Vagina (tissue), 2 donors: ENCODE data around the gene TNNT3. TPM values are rescaled to one million over a fixed set of nuclear protein-coding genes. Genes with fewer than 3 reads are reported as not detected.
A peak's percentile ranks its signal among the peaks of the same experiment; 100 is the strongest.

Source experiments
- DNase-seq, 2 donors: peaks; one replicate each; pipeline ENCODE4 v3.0.0-alpha.2; 2017; ENCODE audit errors: extremely low spot score in 2 of 2
- H3K27ac ChIP-seq: fragments of 200-600 bp; sonication (generic); one replicate; pipeline ENCODE4 v1.5.1; 2019
- H3K27me3 ChIP-seq: fragments of 200-600 bp; sonication (generic); one replicate; pipeline ENCODE4 v1.5.1; 2019
- H3K36me3 ChIP-seq, 2 donors: fragments of 200-600 bp; sonication (generic); one replicate each; pipeline ENCODE4 v1.5.1; 2017 to 2019
- H3K4me1 ChIP-seq: fragments of 200-600 bp; sonication (generic); one replicate; pipeline ENCODE4 v1.5.1; 2019
- H3K4me3 ChIP-seq, 2 donors: fragments of 200-600 bp; sonication (generic); 1 replicate in 1 of 2; 2 replicates in 1 of 2; pipeline ENCODE4 v1.5.1; 2016 to 2019
- H3K9me3 ChIP-seq: fragments of 200-600 bp; sonication (generic); one replicate; pipeline ENCODE4 v1.5.1; 2019
- POLR2A ChIP-seq, 2 donors: fragments of 450-650 bp; IDR thresholded peaks; one replicate each; pipeline ENCODE4 v1.6.1; 2017; ENCODE audit warnings: antibody characterized with exemption in 2 of 2, mild to moderate bottlenecking in 2 of 2, moderate library complexity in 2 of 2
- POLR2AphosphoS5 ChIP-seq, 2 donors: sonication (generic); formaldehyde crosslinking; IDR thresholded peaks; one replicate each; pipeline ENCODE4 v1.9.0; 2017; ENCODE audit warnings: antibody characterized with exemption in 2 of 2, mild to moderate bottlenecking in 2 of 2, low read depth in 1 of 2; ENCODE audit not compliant: insufficient read depth in 1 of 2
- intact Hi-C: fragments of 100-400 bp; cut with DNase I; formaldehyde crosslinking; loops from one replicate; pipeline ENCODE4 v1.15.1; 2023
- total RNA-seq: library from RNA; depleted of rRNA; stranded (reverse); fragments of >200 nt; gene quantifications from one replicate; pipeline ENCODE4 v1.2.3, GENCODE V29; 2016
- TF ChIP-seq, protein P1 (sequence below), 3 experiments: fragments of 450-650 bp in 2 of 3; fragments of 200-600 bp in 1 of 3; sonication (generic) in 1 of 3; IDR thresholded peaks; one replicate each; pipeline ENCODE4 v1.5.1; 2017 to 2019; ENCODE audit warnings: antibody characterized with exemption in 3 of 3, mild to moderate bottlenecking in 2 of 3, moderate library complexity in 2 of 3

Gene TNNT3
- total RNA-seq, 1 donor from 2014 or later, result 20.4 TPM

DNA sequence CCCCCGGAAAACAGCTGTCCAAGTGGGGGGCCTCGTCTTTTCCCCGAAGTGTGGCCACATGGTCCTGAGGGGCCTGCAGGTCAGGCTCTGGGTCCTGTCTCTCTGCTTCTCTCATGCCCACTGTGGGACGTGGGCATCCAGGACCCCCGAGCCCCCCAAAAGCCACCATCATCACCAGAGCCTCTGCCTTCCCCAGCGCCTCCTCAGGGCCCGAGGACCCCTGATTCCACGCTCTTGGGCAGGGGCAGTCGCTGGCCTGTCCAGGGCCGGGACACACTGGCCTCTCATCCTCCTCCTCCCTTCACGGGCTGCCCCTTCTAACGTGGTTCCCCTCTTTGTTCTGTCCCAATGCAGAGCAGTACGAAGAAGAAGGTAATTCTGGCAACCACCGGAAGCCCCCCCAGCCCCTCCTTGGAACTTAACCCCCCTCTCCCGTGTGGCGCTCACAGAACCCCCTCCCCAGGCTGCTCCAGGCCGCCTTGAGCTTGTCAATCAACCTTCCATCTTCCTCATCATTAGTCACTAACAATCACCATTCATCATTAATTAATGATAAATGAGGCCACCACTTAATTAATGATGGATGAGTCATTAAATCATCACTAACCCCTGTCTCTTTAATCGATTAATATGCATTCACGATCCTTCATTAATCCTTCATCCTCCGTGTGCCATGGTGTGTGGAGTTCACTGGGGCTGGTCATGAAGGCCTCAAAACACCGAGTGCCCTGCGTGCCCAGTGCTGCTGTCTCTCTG, 3.9 kb downstream of the TNNT3 start:
- TF ChIP-seq, protein P1, sequence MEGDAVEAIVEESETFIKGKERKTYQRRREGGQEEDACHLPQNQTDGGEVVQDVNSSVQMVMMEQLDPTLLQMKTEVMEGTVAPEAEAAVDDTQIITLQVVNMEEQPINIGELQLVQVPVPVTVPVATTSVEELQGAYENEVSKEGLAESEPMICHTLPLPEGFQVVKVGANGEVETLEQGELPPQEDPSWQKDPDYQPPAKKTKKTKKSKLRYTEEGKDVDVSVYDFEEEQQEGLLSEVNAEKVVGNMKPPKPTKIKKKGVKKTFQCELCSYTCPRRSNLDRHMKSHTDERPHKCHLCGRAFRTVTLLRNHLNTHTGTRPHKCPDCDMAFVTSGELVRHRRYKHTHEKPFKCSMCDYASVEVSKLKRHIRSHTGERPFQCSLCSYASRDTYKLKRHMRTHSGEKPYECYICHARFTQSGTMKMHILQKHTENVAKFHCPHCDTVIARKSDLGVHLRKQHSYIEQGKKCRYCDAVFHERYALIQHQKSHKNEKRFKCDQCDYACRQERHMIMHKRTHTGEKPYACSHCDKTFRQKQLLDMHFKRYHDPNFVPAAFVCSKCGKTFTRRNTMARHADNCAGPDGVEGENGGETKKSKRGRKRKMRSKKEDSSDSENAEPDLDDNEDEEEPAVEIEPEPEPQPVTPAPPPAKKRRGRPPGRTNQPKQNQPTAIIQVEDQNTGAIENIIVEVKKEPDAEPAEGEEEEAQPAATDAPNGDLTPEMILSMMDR (IDR thresholded peaks at IDR 0.05), result no peak
- TF ChIP-seq POLR2AphosphoS5 (IDR thresholded peaks at IDR 0.05; ENCODE audit: insufficient read depth in 1 of 2, low read depth in 1 of 2), result no peak
- no peak for TF ChIP-seq POLR2A (IDR thresholded peaks at IDR 0.05)

DNA sequence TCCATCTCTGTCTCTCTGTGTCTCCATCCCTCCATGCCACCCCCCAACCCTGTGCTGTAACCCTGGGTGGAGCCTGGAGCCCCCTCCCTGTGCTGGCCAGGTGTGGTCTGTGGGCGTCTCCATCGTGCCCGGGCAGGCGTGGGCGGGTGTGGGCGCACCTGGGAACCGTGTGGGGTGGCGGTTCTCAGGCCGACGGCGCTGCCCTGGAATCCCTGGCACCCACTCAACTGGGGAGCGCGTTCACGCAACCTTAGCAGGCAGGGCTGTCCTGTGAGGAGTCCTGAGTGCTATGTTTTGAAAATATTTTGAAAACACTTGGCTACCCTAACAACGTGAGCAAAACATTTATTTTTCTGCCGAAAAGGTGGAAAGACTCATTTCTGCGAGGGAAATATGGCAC, 4.7 kb downstream of the TNNT3 start:
- H3K9me3 ChIP-seq, result no peaks in the 10 kb centered on the region
- DNase-seq, result no peak
- TF ChIP-seq, protein P1 (IDR thresholded peaks at IDR 0.05), result no peak
- TF ChIP-seq POLR2AphosphoS5 (IDR thresholded peaks at IDR 0.05; ENCODE audit: insufficient read depth in 1 of 2, low read depth in 1 of 2), result peak in 1 of 2 donors; percentile 32
- no peaks in the 10 kb centered on the region for H3K27me3 ChIP-seq
- H3K36me3 ChIP-seq, result no peaks in the 10 kb centered on the region
- peak overlapping the region; percentile 35 for H3K27ac ChIP-seq
- peaks cover 64% of the 10 kb centered on the region for H3K4me1 ChIP-seq
- no peak overlapping the region for H3K4me3 ChIP-seq
- intact Hi-C loops, result no loop called here

More for the DNA sequence above, 3.9 kb downstream of the TNNT3 start:
- Histone ChIP-seq H3K36me3 (no peaks in the 10 kb centered on the region), H3K4me3 (no peak overlapping the region), H3K27ac (peak overlapping the region; percentile 35), H3K27me3 (no peaks in the 10 kb centered on the region), H3K4me1 (peaks cover 62% of the 10 kb centered on the region), H3K9me3 (no peaks in the 10 kb centered on the region)
- intact Hi-C loops, result no loop called here
- no peak for DNase-seq

DNA sequence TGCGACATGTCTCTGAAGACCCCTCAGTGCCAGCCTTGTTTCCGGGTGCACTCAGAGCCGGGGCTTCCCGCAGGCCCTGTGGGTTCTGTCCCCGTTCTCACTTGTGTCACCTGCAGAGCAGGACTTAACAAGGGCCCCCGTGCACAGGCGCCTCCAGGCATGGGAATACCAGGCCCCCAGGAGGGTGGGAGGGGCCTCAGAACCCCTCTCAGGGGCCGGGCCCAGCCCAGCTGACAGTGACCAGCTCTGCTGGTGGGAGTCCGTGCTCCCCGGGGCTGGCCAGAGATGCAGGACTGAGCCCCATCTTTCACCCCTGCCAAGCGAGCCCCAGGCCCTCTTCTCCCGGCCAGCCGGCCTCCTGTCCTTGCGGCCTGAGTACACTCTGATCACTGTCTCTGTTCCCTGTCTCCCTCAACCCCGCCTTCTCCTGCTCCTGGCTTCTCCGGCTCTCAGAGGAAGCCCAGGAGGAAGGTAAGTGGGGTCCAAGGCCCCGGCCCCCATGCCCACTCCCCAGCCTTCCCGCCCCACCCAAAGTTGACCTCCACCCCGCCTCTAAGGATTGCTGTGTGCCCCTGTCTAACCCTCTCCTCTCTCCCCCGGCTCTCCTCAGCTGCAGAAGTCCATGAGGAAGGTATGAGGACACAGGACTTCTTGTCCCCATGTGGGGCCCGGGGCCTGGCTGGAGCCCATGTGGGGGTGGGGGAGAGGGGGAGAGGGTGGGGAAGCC, 5.3 kb downstream of the TNNT3 start:
- H3K9me3 ChIP-seq, result no peaks in the 10 kb centered on the region
- intact Hi-C loops, result no loop called here
- H3K27me3 ChIP-seq, result no peaks in the 10 kb centered on the region
- DNase-seq, result no peak
- peaks cover 64% of the 10 kb centered on the region for H3K4me1 ChIP-seq
- no peaks in the 10 kb centered on the region for H3K36me3 ChIP-seq
- TF ChIP-seq, protein P1 (IDR thresholded peaks at IDR 0.05), result no peak
- TF ChIP-seq POLR2A (IDR thresholded peaks at IDR 0.05) (no peak), POLR2AphosphoS5 (IDR thresholded peaks at IDR 0.05; ENCODE audit: insufficient read depth in 1 of 2, low read depth in 1 of 2) (no peak)
- no peak overlapping the region for H3K4me3 ChIP-seq
- peak overlapping the region; percentile 35 for H3K27ac ChIP-seq

DNA sequence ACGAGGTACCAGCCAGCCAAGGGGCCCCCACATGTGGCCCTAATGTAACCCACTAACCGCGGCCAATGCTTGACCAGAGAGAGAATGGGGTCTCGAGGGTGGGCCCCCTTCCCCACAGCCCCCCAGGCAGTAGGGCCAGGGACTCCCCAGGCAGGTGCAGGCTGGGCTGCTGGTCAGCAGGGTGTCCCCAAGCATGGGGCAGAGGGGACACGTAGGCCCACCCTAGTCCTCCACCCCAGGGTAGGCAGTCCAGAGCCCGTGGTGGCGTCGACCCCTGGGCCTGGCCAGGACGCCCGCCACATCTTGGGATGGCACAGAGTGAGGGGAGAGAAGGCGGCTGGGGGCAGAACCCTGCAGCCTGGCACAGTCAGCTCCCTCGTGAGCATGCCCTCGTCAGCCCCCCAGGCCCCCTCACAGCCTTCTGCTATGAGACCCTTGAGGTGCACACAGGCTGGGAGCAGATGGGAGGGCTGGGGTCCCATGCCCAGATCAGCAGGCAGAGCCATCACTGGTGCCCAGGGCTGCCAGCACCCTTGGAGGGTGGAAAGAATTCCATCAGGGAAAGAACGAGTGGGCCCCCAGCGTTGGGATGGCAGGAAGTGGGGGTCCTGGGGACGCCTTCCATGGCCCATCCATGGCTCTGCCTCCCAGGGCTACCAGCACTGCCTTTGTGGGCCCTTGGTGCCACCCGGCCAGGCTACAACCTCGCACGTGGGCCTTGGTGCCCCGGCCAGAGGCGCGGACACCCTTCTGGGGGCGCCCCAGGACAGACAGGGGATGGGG, 6.1 kb downstream of the TNNT3 start:
- Histone ChIP-seq H3K9me3 (no peaks in the 10 kb centered on the region), H3K4me1 (peaks cover 64% of the 10 kb centered on the region), H3K36me3 (no peaks in the 10 kb centered on the region), H3K27ac (peak overlapping the region; percentile 35), H3K4me3 (no peak overlapping the region), H3K27me3 (no peaks in the 10 kb centered on the region)
- TF ChIP-seq, protein P1 (IDR thresholded peaks at IDR 0.05), result no peak
- TF ChIP-seq POLR2AphosphoS5 (IDR thresholded peaks at IDR 0.05; ENCODE audit: insufficient read depth in 1 of 2, low read depth in 1 of 2), result no peak
- no peak for TF ChIP-seq POLR2A (IDR thresholded peaks at IDR 0.05)
- DNase-seq, result no peak
- intact Hi-C loops, result no loop called here
